IPS-18c (cell line): Measurements from ENCODE around the gene SMIM28.

Experiments used
- H3K4me3 ChIP-seq: 2 replicates; pipeline ENCODE4 v1.7.0; 2013; ENCODE audit warnings: low read depth, mild to moderate bottlenecking, low read length, moderate library complexity; ENCODE audit not compliant: insufficient read depth
- H3K9me3 ChIP-seq: one replicate; pipeline ENCODE4 v1.6.1; 2013; ENCODE audit warnings: mild to moderate bottlenecking, low read length, moderate library complexity; ENCODE audit not compliant: control insufficient read depth, insufficient read depth

Gene SMIM28

GRCh38 chr6:138397128-138398122 lies 19.7 kb downstream of the SMIM28 start:
- Histone ChIP-seq H3K4me3 (no peak overlapping the region), H3K9me3 (no peaks in the 10 kb centered on the region)

GRCh38 chr6:138400326-138400725 lies 22.6 kb downstream of the SMIM28 start:
- Histone ChIP-seq H3K4me3 (no peak overlapping the region), H3K9me3 (no peaks in the 10 kb centered on the region)

- H3K4me3 ChIP-seq = no peak overlapping the region
- no peaks in the 10 kb centered on the region for H3K9me3 ChIP-seq
Observed at GRCh38 chr6:138401960-138402837, 24.5 kb downstream of the SMIM28 start.

GRCh38 chr6:138402838-138403187 lies 25.1 kb downstream of the SMIM28 start:
- Histone ChIP-seq H3K4me3 (peak overlapping the region; percentile 88; the same call in 1 of the 2 replicates), H3K9me3 (no peaks in the 10 kb centered on the region)

- Histone ChIP-seq H3K4me3 (peak overlapping the region; percentile 88), H3K9me3 (no peaks in the 10 kb centered on the region)
Observed at GRCh38 chr6:138403324-138403800, 25.7 kb downstream of the SMIM28 start.

- no peaks in the 10 kb centered on the region for H3K9me3 ChIP-seq
- peak within 1 kb of the TSS; percentile 88 for H3K4me3 ChIP-seq
Observed at GRCh38 chr6:138403801-138404665, 26.3 kb downstream of the SMIM28 start, which contains the start of gene HEBP2. Gene HEBP2 (plus strand): TSS chr6:138404223. CDS start chr6:138404496, 273 bp downstream.

- peak overlapping the region; percentile 88 for H3K4me3 ChIP-seq
- H3K9me3 ChIP-seq = no peaks in the 10 kb centered on the region
Observed at GRCh38 chr6:138404666-138405337, 27.1 kb downstream of the SMIM28 start.

GRCh38 chr6:138405816-138406413 lies 28.2 kb downstream of the SMIM28 start:
- H3K9me3 ChIP-seq = no peaks in the 10 kb centered on the region

GRCh38 chr6:138406443-138406842 lies 28.7 kb downstream of the SMIM28 start:
- no peaks in the 10 kb centered on the region for H3K9me3 ChIP-seq
- H3K4me3 ChIP-seq = no peak overlapping the region

More at GRCh38 chr6:138405816-138406413, 28.2 kb downstream of the SMIM28 start:
- H3K4me3 ChIP-seq = no peak overlapping the region

- Histone ChIP-seq H3K4me3 (no peak overlapping the region), H3K9me3 (no peaks in the 10 kb centered on the region)
Observed at GRCh38 chr6:138410048-138410735, 32.5 kb downstream of the SMIM28 start.

GRCh38 chr6:138410972-138411880 lies 33.5 kb downstream of the SMIM28 start:
- H3K4me3 ChIP-seq = no peak overlapping the region
- no peaks in the 10 kb centered on the region for H3K9me3 ChIP-seq

GRCh38 chr6:138415125-138415524 lies 37.4 kb downstream of the SMIM28 start:
- H3K4me3 ChIP-seq = no peak overlapping the region

GRCh38 chr6:138416206-138416605 lies 38.5 kb downstream of the SMIM28 start:
- Histone ChIP-seq H3K9me3 (no peaks in the 10 kb centered on the region), H3K4me3 (no peak overlapping the region)

More at GRCh38 chr6:138415125-138415524, 37.4 kb downstream of the SMIM28 start:
- no peaks in the 10 kb centered on the region for H3K9me3 ChIP-seq

GRCh38 chr6:138417493-138418117 lies 39.9 kb downstream of the SMIM28 start:
- no peaks in the 10 kb centered on the region for H3K9me3 ChIP-seq
- no peak overlapping the region for H3K4me3 ChIP-seq
